Activated T-cell treated with anti-CD3 and anti-CD28 coated beads, Interleukin-2, amount 50 U/mL, for 24 hours (primary cell): Measurements from ENCODE around the gene DUOXA2.

Experiments used
- DNase-seq: peaks from one replicate; pipeline ENCODE4 v3.0.0-alpha.2; 2020
- H3K27ac Mint-ChIP-seq: 2 replicates; pipeline ENCODE4 v1.8.0; 2020; ENCODE audit warnings: mild to moderate bottlenecking, mixed read lengths
- H3K27me3 Mint-ChIP-seq: 2 replicates; pipeline ENCODE4 v1.8.0; 2020; ENCODE audit warnings: mixed read lengths
- H3K36me3 Mint-ChIP-seq: 2 replicates; pipeline ENCODE4 v1.8.0; 2020; ENCODE audit warnings: low read depth, mixed read lengths
- H3K4me1 Mint-ChIP-seq: 2 replicates; pipeline ENCODE4 v1.8.0; 2020; ENCODE audit warnings: low read depth, mixed read lengths
- H3K4me3 Mint-ChIP-seq: 2 replicates; pipeline ENCODE4 v1.8.0; 2020; ENCODE audit warnings: mild to moderate bottlenecking, moderate library complexity, mixed read lengths
- H3K9me3 Mint-ChIP-seq: 2 replicates; pipeline ENCODE4 v1.8.0; 2020; ENCODE audit warnings: mixed read lengths

Gene DUOXA2

DNA sequence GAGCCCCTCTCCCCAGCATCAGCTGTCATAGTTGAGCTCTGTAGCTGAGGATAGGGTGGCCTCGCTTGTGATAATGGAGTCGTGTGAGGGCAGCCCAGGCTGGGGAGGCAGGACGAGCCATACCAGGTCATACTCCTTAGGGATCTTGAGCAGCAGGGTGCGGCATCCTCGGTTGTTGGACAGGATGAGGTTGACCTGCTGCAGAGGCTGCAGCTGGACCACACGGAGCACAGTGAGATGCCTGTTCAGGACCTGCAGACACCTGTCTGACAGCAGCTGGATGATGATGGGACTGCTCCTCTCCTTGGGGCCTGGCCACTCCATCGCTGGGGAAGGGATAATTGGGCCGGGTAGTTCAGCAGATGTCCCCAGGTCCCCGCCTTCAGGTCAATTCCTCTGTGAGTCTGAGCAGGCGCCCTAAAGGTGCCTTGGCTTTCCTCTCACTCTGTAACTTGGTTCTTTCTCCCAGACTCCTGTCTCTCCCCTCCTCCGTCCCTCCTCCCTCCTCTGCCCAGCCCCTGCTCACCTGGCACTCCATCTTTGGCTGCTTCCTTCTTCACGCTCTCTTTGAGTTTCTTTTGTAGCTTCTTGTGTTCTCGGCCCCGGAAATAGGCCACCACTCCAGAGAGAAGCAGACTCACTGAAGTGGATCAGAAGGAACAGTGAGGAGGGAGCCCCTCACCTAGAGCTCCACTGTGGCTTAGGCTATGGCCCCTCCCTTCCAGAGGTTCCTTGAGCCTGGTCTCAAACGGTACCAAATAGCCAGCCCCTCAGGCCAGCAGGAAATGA, 7.9 kb upstream of the DUOXA2 start:
- H3K27ac Mint-ChIP-seq = no peak overlapping the region
- no peak for DNase-seq
- H3K27me3 Mint-ChIP-seq = peaks cover 41% of the 10 kb centered on the region

DNA sequence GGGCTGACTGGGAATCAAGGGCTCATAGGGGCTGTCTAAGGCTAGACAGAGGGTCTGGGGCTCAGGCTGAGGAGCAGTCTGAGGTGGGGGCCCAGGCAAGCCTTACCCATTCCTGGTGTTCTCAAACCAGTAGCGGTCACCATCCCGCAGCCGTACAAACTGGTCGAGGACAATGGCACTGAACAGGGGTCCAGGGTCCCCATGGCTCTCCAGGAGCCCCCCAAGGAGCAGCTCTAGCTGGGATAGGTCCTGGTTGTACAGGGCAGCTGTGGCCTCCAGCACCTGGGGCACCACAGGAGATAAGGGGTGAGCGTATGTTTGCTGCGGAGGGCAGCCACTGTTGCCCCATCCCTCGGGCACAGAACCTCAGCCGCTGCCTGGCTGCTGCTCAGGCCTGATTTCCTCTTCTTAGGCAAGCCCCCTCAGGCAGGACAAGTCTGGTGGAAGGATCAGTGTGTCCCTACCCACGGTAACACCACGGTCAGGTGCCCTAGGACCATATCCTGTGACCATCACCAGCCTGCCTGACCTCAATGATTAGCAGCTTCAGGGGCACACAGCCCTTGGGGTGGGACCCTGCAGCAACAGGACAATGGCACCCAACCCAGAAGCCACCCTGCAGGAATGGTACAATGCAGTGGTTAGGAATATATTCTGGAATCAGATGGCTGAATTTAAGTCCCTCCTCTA, 6.0 kb upstream of the DUOXA2 start:
- Mint-ChIP-seq H3K9me3 (no peaks in the 10 kb centered on the region), H3K27ac (no peak overlapping the region), H3K4me3 (no peak overlapping the region), H3K4me1 (peaks cover 12% of the 10 kb centered on the region), H3K36me3 (no peaks in the 10 kb centered on the region), H3K27me3 (peaks cover 55% of the 10 kb centered on the region)
- DNase-seq = no peak

More for the DNA sequence above, 7.9 kb upstream of the DUOXA2 start:
- H3K36me3 Mint-ChIP-seq = no peaks in the 10 kb centered on the region
- H3K4me3 Mint-ChIP-seq = no peak overlapping the region
- no peaks in the 10 kb centered on the region for H3K9me3 Mint-ChIP-seq
- H3K4me1 Mint-ChIP-seq = no peaks in the 10 kb centered on the region

- H3K4me1 Mint-ChIP-seq = peaks cover 27% of the 10 kb centered on the region
- no peak overlapping the region for H3K27ac Mint-ChIP-seq
- DNase-seq = no peak
- no peaks in the 10 kb centered on the region for H3K36me3 Mint-ChIP-seq
- H3K9me3 Mint-ChIP-seq = no peaks in the 10 kb centered on the region
- peaks cover 67% of the 10 kb centered on the region for H3K27me3 Mint-ChIP-seq
- H3K4me3 Mint-ChIP-seq = no peak overlapping the region
Observed at GRCh38 chr15:45110256-45110820, 3.8 kb upstream of the DUOXA2 start.

DNA sequence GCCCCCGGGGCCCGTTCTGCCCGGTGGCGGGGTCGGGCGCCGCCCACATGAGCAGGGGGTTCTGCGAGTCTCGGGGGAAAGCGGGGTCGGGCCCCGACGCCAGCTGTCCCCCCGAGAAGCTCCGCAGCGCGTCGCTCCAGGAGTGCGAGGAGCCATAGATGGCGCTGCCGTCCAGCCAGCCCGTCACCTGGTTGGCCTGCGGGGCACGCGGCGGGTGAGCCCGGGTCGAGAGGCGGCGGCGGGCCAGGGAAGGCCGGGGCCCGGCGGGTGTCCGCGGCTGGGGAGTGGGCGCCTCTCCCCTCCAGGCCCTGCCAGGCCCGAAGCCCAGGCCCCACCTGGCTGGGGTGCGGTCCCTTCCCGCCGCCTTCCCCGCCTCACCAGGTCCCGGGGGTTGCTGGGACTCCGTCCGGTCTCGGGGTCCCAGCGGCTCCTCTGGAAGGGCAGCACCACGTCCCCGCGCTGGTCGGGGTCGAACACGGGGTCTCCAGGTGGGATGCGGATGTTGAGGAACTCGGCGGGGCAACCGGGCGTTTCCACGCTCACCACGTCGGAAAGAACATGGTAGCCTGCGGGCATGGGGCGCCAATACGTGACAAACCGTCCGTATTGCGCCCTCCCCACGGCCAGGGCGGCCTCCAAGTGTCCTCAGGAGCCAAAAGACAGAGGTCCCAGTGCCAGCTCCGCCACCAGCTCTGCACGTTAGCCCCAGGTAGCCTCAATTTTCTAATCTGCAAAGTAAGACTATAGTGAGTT, 2.6 kb upstream of the DUOXA2 start:
- H3K27me3 Mint-ChIP-seq = peaks cover 79% of the 10 kb centered on the region
- H3K4me3 Mint-ChIP-seq = no peak overlapping the region
- H3K27ac Mint-ChIP-seq = no peak overlapping the region
- no peaks in the 10 kb centered on the region for H3K36me3 Mint-ChIP-seq
- no peaks in the 10 kb centered on the region for H3K9me3 Mint-ChIP-seq
- no peak for DNase-seq
- peaks cover 32% of the 10 kb centered on the region for H3K4me1 Mint-ChIP-seq

DNA sequence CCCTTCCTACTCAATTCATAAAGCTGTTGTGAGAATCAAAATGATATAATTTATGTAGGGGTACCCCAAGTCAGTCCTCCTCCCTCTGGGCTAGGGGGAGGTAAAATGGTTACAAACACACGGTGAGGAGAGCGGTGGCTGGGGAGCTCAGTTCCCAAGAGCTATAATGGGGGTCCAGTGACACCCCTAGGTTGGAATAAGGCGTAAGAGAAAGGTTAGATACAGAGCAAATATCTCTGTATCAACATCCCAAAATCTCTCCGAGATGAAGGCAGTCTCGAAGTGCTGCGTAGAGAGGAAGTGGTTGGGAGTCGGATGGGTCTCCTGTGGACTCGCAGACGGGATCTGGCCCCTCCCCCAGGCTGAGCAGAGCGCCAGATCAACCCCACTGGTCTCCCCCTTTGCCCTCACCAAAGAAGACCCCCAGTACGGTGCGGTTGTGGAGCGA, 2.0 kb upstream of the DUOXA2 start:
- peaks cover 82% of the 10 kb centered on the region for H3K27me3 Mint-ChIP-seq
- no peaks in the 10 kb centered on the region for H3K36me3 Mint-ChIP-seq
- no peaks in the 10 kb centered on the region for H3K9me3 Mint-ChIP-seq
- H3K4me3 Mint-ChIP-seq = peak overlapping the region; percentile 59
- DNase-seq = no peak
- peaks cover 34% of the 10 kb centered on the region for H3K4me1 Mint-ChIP-seq
- H3K27ac Mint-ChIP-seq = peak overlapping the region; percentile 44

DNA sequence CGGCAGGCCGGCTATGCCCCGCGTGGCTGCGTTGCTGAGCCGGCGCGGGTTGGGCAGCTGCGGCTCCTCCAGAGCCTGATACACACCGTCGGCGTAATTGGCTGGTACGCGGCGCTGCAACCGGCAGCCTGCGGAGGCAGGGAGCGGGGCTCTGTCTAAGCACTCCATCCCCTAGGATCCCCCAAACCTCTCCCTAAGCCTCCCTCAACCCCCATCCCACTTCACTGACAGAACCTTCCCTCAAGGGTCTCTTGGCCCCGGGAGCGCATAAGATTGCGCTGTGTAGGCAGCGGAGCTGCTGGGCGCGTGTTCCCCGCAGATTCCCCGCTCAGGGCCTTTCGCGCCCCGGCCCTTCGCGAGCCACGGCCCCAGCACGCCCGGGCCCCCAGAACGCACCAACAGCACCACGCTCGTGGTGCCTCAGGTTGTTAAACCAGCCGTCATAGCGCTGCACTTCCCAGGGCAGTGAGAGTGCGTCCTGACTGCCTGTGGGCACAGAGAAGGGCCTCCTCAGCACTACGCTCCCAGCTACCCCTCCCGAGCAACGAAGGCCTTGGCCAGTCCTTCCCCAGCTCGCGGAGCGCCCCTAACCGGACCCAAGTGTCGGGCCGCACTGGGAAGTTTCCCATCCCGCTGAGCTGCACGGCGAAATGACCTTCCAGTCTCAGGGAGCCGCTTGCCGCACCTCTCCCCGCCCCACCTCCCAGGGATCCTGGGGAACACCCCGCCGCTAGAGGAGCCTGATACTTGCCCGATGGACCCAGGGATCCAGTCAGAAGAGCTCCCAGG, 1.3 kb upstream of the DUOXA2 start:
- peak; percentile 49 for DNase-seq
- Mint-ChIP-seq H3K27ac (peak overlapping the region; percentile 44), H3K27me3 (peaks cover 86% of the 10 kb centered on the region), H3K36me3 (no peaks in the 10 kb centered on the region), H3K4me1 (peaks cover 41% of the 10 kb centered on the region), H3K9me3 (no peaks in the 10 kb centered on the region), H3K4me3 (peak overlapping the region; percentile 59)

DNA sequence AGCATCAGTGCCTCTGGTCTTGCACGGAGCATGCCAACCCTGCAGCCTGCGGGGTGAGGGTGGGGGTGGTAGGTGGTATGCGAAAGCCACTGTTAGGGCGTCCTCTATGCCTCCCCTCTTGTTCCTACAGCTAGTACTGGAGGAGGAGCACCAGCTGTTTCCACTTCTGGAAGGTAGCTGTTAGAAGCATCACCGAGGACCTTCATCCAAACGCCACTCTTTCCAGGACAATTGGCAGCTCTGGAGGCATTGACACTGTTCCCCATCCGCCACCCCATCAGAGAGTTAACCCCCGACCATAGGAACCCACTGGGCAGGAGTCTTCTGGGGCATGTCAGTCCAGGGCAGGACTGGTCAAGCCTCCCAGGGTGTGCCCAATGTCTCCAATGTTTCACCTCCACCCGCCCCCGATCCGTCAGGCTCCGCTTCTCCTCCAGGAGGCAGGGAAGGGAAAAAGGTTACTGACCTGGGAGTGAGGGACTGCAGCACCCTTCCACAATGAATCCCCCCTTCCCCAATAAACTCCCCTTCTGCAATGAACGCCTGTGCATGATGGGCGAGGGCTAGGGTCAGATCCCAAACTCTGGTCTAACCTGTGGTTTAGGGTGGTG, 641 bp upstream of the DUOXA2 start:
- no peak for DNase-seq
- Mint-ChIP-seq H3K4me3 (no peak overlapping the region), H3K4me1 (peaks cover 43% of the 10 kb centered on the region), H3K9me3 (no peaks in the 10 kb centered on the region), H3K27ac (no peak overlapping the region), H3K36me3 (no peaks in the 10 kb centered on the region), H3K27me3 (peaks cover 90% of the 10 kb centered on the region)

- DNase-seq = no peak
- no peak overlapping the region for H3K4me3 Mint-ChIP-seq
- peaks cover 43% of the 10 kb centered on the region for H3K4me1 Mint-ChIP-seq
- no peaks in the 10 kb centered on the region for H3K9me3 Mint-ChIP-seq
- no peak overlapping the region for H3K27ac Mint-ChIP-seq
- no peaks in the 10 kb centered on the region for H3K36me3 Mint-ChIP-seq
- peaks cover 81% of the 10 kb centered on the region for H3K27me3 Mint-ChIP-seq
Observed at GRCh38 chr15:45114751-45115085, 592 bp downstream of the DUOXA2 start.

DNA sequence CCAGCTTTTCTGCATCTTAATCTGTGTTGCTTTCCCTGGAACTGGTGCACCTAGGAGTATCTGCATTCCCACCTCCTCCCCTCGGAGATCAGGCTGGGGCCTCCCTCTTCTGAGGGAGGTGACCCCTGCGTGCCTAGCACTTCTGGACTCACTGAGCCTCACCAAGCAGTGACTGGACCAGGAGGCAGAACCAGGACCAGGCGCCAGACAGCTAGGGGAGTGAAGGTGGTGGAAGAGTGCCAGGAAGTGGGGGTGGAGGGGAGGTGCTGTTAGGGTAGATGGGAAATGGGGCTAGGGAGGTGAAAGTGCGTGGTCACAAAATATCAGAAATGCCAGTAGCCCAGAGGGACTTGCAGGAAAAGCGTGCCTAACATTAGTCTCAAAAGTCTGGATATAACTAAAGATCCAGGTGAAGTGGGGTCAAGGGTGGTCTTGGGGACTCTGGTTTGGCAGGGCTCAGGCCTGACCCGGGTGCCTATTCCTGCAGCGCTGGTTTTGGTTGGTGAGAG, 1.2 kb downstream of the DUOXA2 start:
- no peak for DNase-seq
- H3K27ac Mint-ChIP-seq = no peak overlapping the region
- no peaks in the 10 kb centered on the region for H3K9me3 Mint-ChIP-seq
- peaks cover 43% of the 10 kb centered on the region for H3K4me1 Mint-ChIP-seq
- no peak overlapping the region for H3K4me3 Mint-ChIP-seq
- H3K36me3 Mint-ChIP-seq = no peaks in the 10 kb centered on the region
- H3K27me3 Mint-ChIP-seq = peaks cover 80% of the 10 kb centered on the region

DNA sequence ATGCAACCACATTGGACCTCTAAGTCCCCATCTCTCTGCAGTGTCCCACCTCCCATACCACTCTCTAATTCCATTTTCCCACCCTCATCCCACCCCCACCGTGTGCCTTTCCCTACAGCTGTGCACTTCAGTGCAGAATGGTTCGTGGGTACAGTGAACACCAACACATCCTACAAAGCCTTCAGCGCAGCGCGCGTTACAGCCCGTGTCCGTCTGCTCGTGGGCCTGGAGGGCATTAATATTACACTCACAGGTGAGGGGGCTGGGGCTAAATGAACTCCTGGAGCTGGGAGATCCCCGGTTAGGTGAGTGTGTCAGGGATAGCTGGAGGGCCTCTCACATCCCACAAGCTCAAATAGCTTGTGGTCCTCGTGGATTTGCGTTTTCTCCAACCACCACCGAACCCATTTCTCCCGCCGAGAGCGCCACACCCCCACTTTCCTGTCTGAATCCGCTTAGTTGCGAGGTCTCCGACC, 1.9 kb downstream of the DUOXA2 start:
- Mint-ChIP-seq H3K4me1 (peaks cover 43% of the 10 kb centered on the region), H3K27ac (no peak overlapping the region), H3K27me3 (peaks cover 81% of the 10 kb centered on the region), H3K36me3 (no peaks in the 10 kb centered on the region), H3K4me3 (no peak overlapping the region), H3K9me3 (no peaks in the 10 kb centered on the region)
- no peak for DNase-seq

- Mint-ChIP-seq H3K27me3 (peaks cover 85% of the 10 kb centered on the region), H3K9me3 (no peaks in the 10 kb centered on the region), H3K4me1 (peaks cover 43% of the 10 kb centered on the region), H3K36me3 (no peaks in the 10 kb centered on the region), H3K27ac (no peak overlapping the region), H3K4me3 (no peak overlapping the region)
- no peak for DNase-seq
Observed at GRCh38 chr15:45116482-45117307, 2.6 kb downstream of the DUOXA2 start.

- DNase-seq = no peak
- H3K4me3 Mint-ChIP-seq = peak overlapping the region; percentile 50
- peaks cover 80% of the 10 kb centered on the region for H3K27me3 Mint-ChIP-seq
- H3K4me1 Mint-ChIP-seq = peaks cover 35% of the 10 kb centered on the region
- H3K36me3 Mint-ChIP-seq = no peaks in the 10 kb centered on the region
- H3K27ac Mint-ChIP-seq = no peak overlapping the region
- no peaks in the 10 kb centered on the region for H3K9me3 Mint-ChIP-seq
Observed at GRCh38 chr15:45117308-45118130, 3.4 kb downstream of the DUOXA2 start.
